ENCODE data around the gene MRPS25.

The MRPS25 gene

GRCh38 chr3:15050405-15051092, 14.6 kb downstream of the MRPS25 start:
- no peak overlapping the region for H3K27ac ChIP-seq
- H3K4me3 ChIP-seq, result no peak overlapping the region

- H3K4me3 ChIP-seq, result no peak overlapping the region
- no peak overlapping the region for H3K27ac ChIP-seq
Observed at GRCh38 chr3:15049584-15049983, 15.5 kb downstream of the MRPS25 start.

- H3K4me3 ChIP-seq, result no peak overlapping the region
- peak overlapping the region in 2 of 21 experiments; percentile 7 to 73 for H3K27ac ChIP-seq
Observed at GRCh38 chr3:15045667-15046066, 19.4 kb downstream of the MRPS25 start.

- H3K27ac ChIP-seq, result peak overlapping the region in 4 of 21 experiments; percentile 3 to 43 (median 35)
Observed at GRCh38 chr3:15044326-15044725, 20.8 kb downstream of the MRPS25 start.

GRCh38 chr3:15043408-15044171, 21.5 kb downstream of the MRPS25 start:
- Histone ChIP-seq H3K27ac (peak overlapping the region in 3 of 21 experiments; percentile 3 to 43 (median 43)), H3K4me3 (no peak overlapping the region)

More at GRCh38 chr3:15044326-15044725, 20.8 kb downstream of the MRPS25 start:
- H3K4me3 ChIP-seq, result no peak overlapping the region

GRCh38 chr3:15042936-15043335, 22.2 kb downstream of the MRPS25 start:
- Histone ChIP-seq H3K4me3 (no peak overlapping the region), H3K27ac (peak overlapping the region in 1 of 21 experiments; percentile 14)

- Histone ChIP-seq H3K4me3 (no peak overlapping the region), H3K27ac (no peak overlapping the region)
Observed at GRCh38 chr3:15041950-15042349, 23.2 kb downstream of the MRPS25 start.

GRCh38 chr3:15040844-15041243, 24.3 kb downstream of the MRPS25 start:
- Histone ChIP-seq H3K4me3 (no peak overlapping the region), H3K27ac (no peak overlapping the region)

GRCh38 chr3:15038306-15038705, 26.8 kb downstream of the MRPS25 start:
- Histone ChIP-seq H3K4me3 (no peak overlapping the region), H3K27ac (no peak overlapping the region)

- no peak overlapping the region for H3K4me3 ChIP-seq
- H3K27ac ChIP-seq, result no peak overlapping the region
Observed at GRCh38 chr3:15033103-15033502, 32.0 kb downstream of the MRPS25 start.

GRCh38 chr3:15032650-15033049, 32.5 kb downstream of the MRPS25 start:
- H3K4me3 ChIP-seq, result no peak overlapping the region
- H3K27ac ChIP-seq, result no peak overlapping the region

- Histone ChIP-seq H3K27ac (no peak overlapping the region), H3K4me3 (no peak overlapping the region)
Observed at GRCh38 chr3:15029625-15030024, 35.5 kb downstream of the MRPS25 start.

GRCh38 chr3:15023719-15024118, 41.4 kb downstream of the MRPS25 start:
- H3K4me3 ChIP-seq, result no peak overlapping the region
- no peak overlapping the region for H3K27ac ChIP-seq

- Histone ChIP-seq H3K4me3 (no peak overlapping the region), H3K27ac (no peak overlapping the region)
Observed at GRCh38 chr3:15023249-15023648, 41.9 kb downstream of the MRPS25 start.

- no peak overlapping the region for H3K27ac ChIP-seq
- no peak overlapping the region for H3K4me3 ChIP-seq
Observed at GRCh38 chr3:15017191-15017590, 47.9 kb downstream of the MRPS25 start.

- no peak overlapping the region for H3K27ac ChIP-seq
Observed at GRCh38 chr3:15015456-15015855, 49.7 kb downstream of the MRPS25 start.

GRCh38 chr3:15014606-15015328, 50.3 kb downstream of the MRPS25 start:
- no peak overlapping the region for H3K4me3 ChIP-seq
- no peak overlapping the region for H3K27ac ChIP-seq

More at GRCh38 chr3:15015456-15015855, 49.7 kb downstream of the MRPS25 start:
- no peak overlapping the region for H3K4me3 ChIP-seq

GRCh38 chr3:15011174-15011573, 53.9 kb downstream of the MRPS25 start:
- Histone ChIP-seq H3K4me3 (no peak overlapping the region), H3K27ac (no peak overlapping the region)

- H3K4me3 ChIP-seq, result no peak overlapping the region
- no peak overlapping the region for H3K27ac ChIP-seq
Observed at GRCh38 chr3:15010664-15011063, 54.5 kb downstream of the MRPS25 start.

- Histone ChIP-seq H3K27ac (no peak overlapping the region), H3K4me3 (no peak overlapping the region)
Observed at GRCh38 chr3:15009167-15009566, 55.9 kb downstream of the MRPS25 start.

All from skin epidermis (tissue), 12 donors.